OCI-LY1 (cell line): Measurements from ENCODE around the gene DUS2.
A peak's percentile ranks its signal among the peaks of the same experiment; 100 is the strongest.

Source experiments
- H2AFZ ChIP-seq: fragments of 200-600 bp; sonication (generic), shearing (Covaris generic); 2 replicates; pipeline ENCODE4 v1.6.0; 2014; ENCODE audit warnings: antibody characterized with exemption, mild to moderate bottlenecking, low read length
- H3F3A ChIP-seq: fragments of 200-600 bp; sonication (generic), shearing (Covaris generic); 2 replicates; pipeline ENCODE4 v1.6.0; 2014; ENCODE audit warnings: mild to moderate bottlenecking, antibody characterized with exemption, low read length, moderate library complexity; ENCODE audit not compliant: insufficient read depth
- H3K27ac ChIP-seq: fragments of 200-600 bp; sonication (generic); 2 replicates; pipeline ENCODE4 v1.5.1; 2014; ENCODE audit warnings: low read length, mixed run types, mild to moderate bottlenecking, low read depth; ENCODE audit not compliant: poor library complexity, severe bottlenecking
- H3K27me3 ChIP-seq: fragments of 200-600 bp; sonication (generic); 2 replicates; pipeline ENCODE4 v1.6.0; 2014; ENCODE audit warnings: antibody characterized with exemption, mild to moderate bottlenecking, low read length, moderate library complexity; ENCODE audit not compliant: insufficient read depth
- H3K36me3 ChIP-seq: fragments of 200-600 bp; sonication (generic); 2 replicates; pipeline ENCODE4 v1.6.1; 2014; ENCODE audit warnings: mild to moderate bottlenecking, antibody characterized with exemption, low read length, moderate library complexity, mixed read lengths; ENCODE audit not compliant: insufficient read depth
- H3K4me1 ChIP-seq: fragments of 200-600 bp; sonication (generic); 2 replicates; pipeline ENCODE4 v1.5.1; 2014; ENCODE audit warnings: mild to moderate bottlenecking, low read length, moderate library complexity; ENCODE audit not compliant: insufficient read depth, severe bottlenecking
- H3K4me2 ChIP-seq: fragments of 200-600 bp; sonication (generic), shearing (Covaris generic); 2 replicates; pipeline ENCODE4 v1.6.1; 2014; ENCODE audit warnings: low read length
- H3K4me3 ChIP-seq: fragments of 200-600 bp; sonication (generic); 2 replicates; pipeline ENCODE4 v1.5.1; 2014; ENCODE audit warnings: low read length, low read depth, mild to moderate bottlenecking, mixed read lengths; ENCODE audit not compliant: poor library complexity, severe bottlenecking
- H3K79me2 ChIP-seq: fragments of 200-600 bp; shearing (Covaris generic); 2 replicates; pipeline ENCODE4 v1.6.1; 2016; ENCODE audit warnings: mixed run types, low read length, mixed read lengths; ENCODE audit not compliant: insufficient read depth
- H3K9ac ChIP-seq: fragments of 200-600 bp; sonication (generic), shearing (Covaris generic); 2 replicates; pipeline ENCODE4 v1.6.1; 2014; ENCODE audit warnings: mild to moderate bottlenecking, low read length, mixed read lengths
- H3K9me2 ChIP-seq: fragments of 200-600 bp; sonication (generic), shearing (Covaris generic); 2 replicates; pipeline ENCODE4 v1.6.1; 2014; ENCODE audit warnings: low read depth, mild to moderate bottlenecking, low read length, mixed read lengths
- H3K9me3 ChIP-seq: fragments of 200-600 bp; shearing (Covaris generic); 2 replicates; pipeline ENCODE4 v1.6.1; 2014; ENCODE audit warnings: low read length, mixed read lengths
- H4K20me1 ChIP-seq: fragments of 200-600 bp; sonication (generic), shearing (Covaris generic); 2 replicates; pipeline ENCODE4 v1.6.0; 2016; ENCODE audit warnings: mild to moderate bottlenecking, low read length; ENCODE audit not compliant: insufficient read depth
- CTCF ChIP-seq: fragments of 200-600 bp; sonication (generic), shearing (Covaris generic); IDR thresholded peaks from 2 replicates; pipeline ENCODE4 v1.5.1; 2017; ENCODE audit warnings: mild to moderate bottlenecking, antibody characterized with exemption, low read length, moderate library complexity, mixed read lengths
- EZH2 ChIP-seq: fragments of 200-600 bp; sonication (generic), shearing (Covaris generic); IDR thresholded peaks from 2 replicates; pipeline ENCODE4 v1.8.0; 2017; ENCODE audit warnings: borderline replicate concordance, mixed run types, mild to moderate bottlenecking, antibody characterized with exemption, low read length, moderate library complexity, mixed read lengths

Gene DUS2

GRCh38 chr16:68037841-68038597 is 14.9 kb downstream of the DUS2 start:
- H3K9me2 ChIP-seq = no peaks in the 10 kb centered on the region
- TF ChIP-seq EZH2 (no peak), CTCF (no peak)
- peaks cover 25% of the 10 kb centered on the region for H3K36me3 ChIP-seq
- H3K4me1 ChIP-seq = peaks cover 24% of the 10 kb centered on the region
- no peaks in the 10 kb centered on the region for H3K9me3 ChIP-seq
- no peaks in the 10 kb centered on the region for H4K20me1 ChIP-seq
- H3K27me3 ChIP-seq = no peaks in the 10 kb centered on the region
- H2AFZ ChIP-seq = no peak overlapping the region
- peak overlapping the region; percentile 54 for H3K9ac ChIP-seq
- peak overlapping the region; percentile 51 for H3K4me2 ChIP-seq
- H3K79me2 ChIP-seq = no peaks in the 10 kb centered on the region
- H3F3A ChIP-seq = no peaks in the 10 kb centered on the region
- peak overlapping the region; percentile 90 for H3K27ac ChIP-seq
- H3K4me3 ChIP-seq = peak overlapping the region; percentile 37

GRCh38 chr16:68040506-68041288 is 17.6 kb downstream of the DUS2 start:
- TF ChIP-seq EZH2 = no peak
- peak; percentile 93 for TF ChIP-seq CTCF
- Histone ChIP-seq H3K9me2 (no peaks in the 10 kb centered on the region), H3K4me1 (peaks cover 24% of the 10 kb centered on the region), H3K27me3 (no peaks in the 10 kb centered on the region), H3K27ac (peak overlapping the region; percentile 90), H3K36me3 (peaks cover 34% of the 10 kb centered on the region), H3K9me3 (no peaks in the 10 kb centered on the region), H3K4me3 (no peak overlapping the region), H2AFZ (no peak overlapping the region), H3K79me2 (no peaks in the 10 kb centered on the region), H3K4me2 (no peak overlapping the region), H4K20me1 (no peaks in the 10 kb centered on the region), H3K9ac (no peak overlapping the region), H3F3A (no peaks in the 10 kb centered on the region)

- no peak overlapping the region for H2AFZ ChIP-seq
- H3K4me1 ChIP-seq = peaks cover 24% of the 10 kb centered on the region
- H3K9ac ChIP-seq = no peak overlapping the region
- no peaks in the 10 kb centered on the region for H4K20me1 ChIP-seq
- no peaks in the 10 kb centered on the region for H3K79me2 ChIP-seq
- no peak overlapping the region for H3K27ac ChIP-seq
- no peak overlapping the region for H3K4me3 ChIP-seq
- H3K27me3 ChIP-seq = no peaks in the 10 kb centered on the region
- no peaks in the 10 kb centered on the region for H3K9me3 ChIP-seq
- peaks cover 40% of the 10 kb centered on the region for H3K36me3 ChIP-seq
- H3F3A ChIP-seq = no peaks in the 10 kb centered on the region
- no peak overlapping the region for H3K4me2 ChIP-seq
- no peak for TF ChIP-seq EZH2
- TF ChIP-seq CTCF = no peak
- H3K9me2 ChIP-seq = no peaks in the 10 kb centered on the region
These were observed 18.7 kb downstream of the DUS2 start for GRCh38 chr16:68041783-68042182.
